K562 (cell line): ENCODE results near the gene EEF1AKMT4. TPM values are rescaled to one million over a fixed set of nuclear protein-coding genes. Genes with fewer than 3 reads are reported as not detected.
A peak's percentile ranks its signal among the peaks of the same experiment; 100 is the strongest.

Source experiments
- ELF1 ChIP-seq: fragments of 200-800 bp; sonication (Bioruptor generic); IDR thresholded peaks from 2 replicates; pipeline ENCODE4 v1.6.1; 2016; ENCODE audit warnings: missing genetic modification characterization, missing compliant biosample characterization
- HNRNPH1 ChIP-seq: fragments of 200-400 bp; formaldehyde crosslinking; optimal IDR thresholded peaks from 2 replicates; pipeline ENCODE3; 2017; ENCODE audit warnings: low read depth, mild to moderate bottlenecking, low read length, moderate library complexity
- IFI16 ChIP-seq: fragments of 250-450 bp; sonication (Bioruptor Pico); IDR thresholded peaks from 2 replicates; pipeline ENCODE4 v2.1.2; 2022; ENCODE audit warnings: mild to moderate bottlenecking, inconsistent platforms
- JUNB ChIP-seq: fragments of 450-650 bp; formaldehyde crosslinking; conservative IDR thresholded peaks from 2 replicates; pipeline ENCODE4 v1.4.0; 2020; ENCODE audit warnings: mild to moderate bottlenecking
- KLF13 ChIP-seq: fragments of 450-650 bp; IDR thresholded peaks from 2 replicates; pipeline ENCODE4 v1.6.1; 2016; ENCODE audit warnings: missing genetic modification characterization, low read depth, mild to moderate bottlenecking, missing compliant biosample characterization, moderate library complexity, borderline replicate concordance
- MCM3 ChIP-seq: fragments of 450-650 bp; IDR thresholded peaks from 2 replicates; pipeline ENCODE4 v1.6.1; 2016
- MED1 ChIP-seq: sonication (generic); formaldehyde crosslinking; IDR thresholded peaks from 2 replicates; pipeline ENCODE4 v1.8.1; 2023; ENCODE audit warnings: missing genetic modification reagents, borderline replicate concordance
- MEF2D ChIP-seq: conservative IDR thresholded peaks from 2 replicates; pipeline ENCODE4 v1.6.1; 2016; ENCODE audit warnings: low read depth, missing genetic modification characterization, missing compliant biosample characterization
- MTF1 ChIP-seq: fragments of 250-450 bp; sonication (Bioruptor Pico); IDR thresholded peaks from 2 replicates; pipeline ENCODE4 v1.9.0; 2021; ENCODE audit warnings: moderate library complexity, mild to moderate bottlenecking, inconsistent platforms, borderline replicate concordance
- MYBL2 ChIP-seq, 2 experiments: fragments of 450-650 bp in 1 of 2; sonication (generic) in 1 of 2; formaldehyde crosslinking in 1 of 2; IDR thresholded peaks; 2 replicates each; pipeline versions ENCODE4 v1.6.1 to v1.8.1; 2017 to 2022; ENCODE audit warnings: borderline replicate concordance in 1 of 2, inconsistent platforms in 1 of 2, low read depth in 1 of 2, mild to moderate bottlenecking in 1 of 2, missing genetic modification reagents in 1 of 2, moderate library complexity in 1 of 2
- NCOR1 ChIP-seq: fragments of 450-650 bp; IDR thresholded peaks from 2 replicates; pipeline ENCODE4 v1.6.1; 2016; ENCODE audit warnings: mild to moderate bottlenecking, moderate library complexity
- PTRF ChIP-seq: fragments of 450-650 bp; IDR thresholded peaks from 2 replicates; pipeline ENCODE4 v1.6.1; 2016; ENCODE audit warnings: mild to moderate bottlenecking, missing genetic modification characterization, missing compliant biosample characterization
- RBM39 ChIP-seq: fragments of 200-400 bp; formaldehyde crosslinking; optimal IDR thresholded peaks from 2 replicates; pipeline ENCODE3; 2018; ENCODE audit warnings: low read depth, low read length
- SRSF9 ChIP-seq: fragments of 200-400 bp; formaldehyde crosslinking; IDR thresholded peaks from 2 replicates; pipeline ENCODE4 v1.6.1; 2017; ENCODE audit warnings: low read depth, low read length, borderline replicate concordance
- STAT5A ChIP-seq: IDR thresholded peaks from 2 replicates; pipeline ENCODE4 v1.6.1; 2012; ENCODE audit warnings: low read length, inconsistent platforms, borderline replicate concordance
- TCF7L2 ChIP-seq: fragments of 150-350 bp; IDR thresholded peaks from 2 replicates; pipeline ENCODE4 v1.6.1; 2016; ENCODE audit warnings: low read depth, mild to moderate bottlenecking, low read length, moderate library complexity
- XRCC5 ChIP-seq: fragments of 200-400 bp; formaldehyde crosslinking; IDR thresholded peaks from 2 replicates; pipeline ENCODE4 v1.6.1; 2017; ENCODE audit warnings: low read depth, mild to moderate bottlenecking, low read length
- YBX1 ChIP-seq: fragments of 450-650 bp; IDR thresholded peaks from 2 replicates; pipeline ENCODE4 v1.7.1; 2016; ENCODE audit warnings: mild to moderate bottlenecking
- ZBTB7A ChIP-seq: IDR thresholded peaks from 2 replicates; pipeline ENCODE4 v1.6.1; 2011; ENCODE audit warnings: low read depth, mild to moderate bottlenecking, low read length, moderate library complexity, borderline replicate concordance; ENCODE audit not compliant: control insufficient read depth
- ZNF146 ChIP-seq: IDR thresholded peaks from one replicate; pipeline ENCODE4 v1.6.1; 2018; ENCODE audit warnings: missing compliant biosample characterization; ENCODE audit not compliant: unreplicated experiment
- ZNF174 ChIP-seq: fragments of 250-450 bp; sonication (Bioruptor Pico); IDR thresholded peaks from 2 replicates; pipeline ENCODE4 v1.4.0; 2020; ENCODE audit warnings: mild to moderate bottlenecking
- ZNF431 ChIP-seq: sonication (generic); formaldehyde crosslinking; IDR thresholded peaks from 2 replicates; pipeline ENCODE4 v1.8.0; 2022; ENCODE audit warnings: mild to moderate bottlenecking, missing genetic modification reagents
- polyA plus RNA-seq, 8 experiments: library from polyadenylated mRNA; depleted of rRNA in 4 of 8; stranded (reverse) in 5 of 8; unstranded in 3 of 8; fragments of >200 nt; fragmentation: Nextera tagmentation in 2 of 8; fragmentation: Illumina TruSeq in 1 of 8; extraction: Ambion mirVana in 2 of 8; extraction: Trizol in 1 of 8; gene quantifications; 2 replicates each; pipeline versions ENCODE4 v1.2.1 to v1.2.3, GENCODE V29; 2011 to 2014; ENCODE audit warnings: inconsistent platforms in 1 of 8, missing spikeins in 1 of 8
- total RNA-seq, 7 experiments: library from RNA; depleted of rRNA in 6 of 7; stranded (reverse); fragments of >200 nt in 6 of 7; fragmentation: Illumina TruSeq in 2 of 7; extraction: Trizol in 2 of 7; gene quantifications; 2 replicates each; pipeline versions ENCODE4 v1.2.1 to v1.2.3, GENCODE V29; 2011 to 2021; ENCODE audit warnings: low replicate concordance in 1 of 7
- TF ChIP-seq, protein P1 (sequence below): fragments of 200-800 bp; sonication (Bioruptor generic); IDR thresholded peaks from 2 replicates; pipeline ENCODE4 v1.6.1; 2017; ENCODE audit warnings: missing genetic modification characterization, missing compliant biosample characterization
- TF ChIP-seq, protein P2 (sequence below): sonication (generic); formaldehyde crosslinking; IDR thresholded peaks from 2 replicates; pipeline ENCODE4 v1.8.1; 2023; ENCODE audit warnings: mild to moderate bottlenecking, missing genetic modification reagents

The EEF1AKMT4 gene
- total and polyA plus RNA-seq, 9 of the 15 experiments (the other 6 are each of a cell fraction or from before 2014, with no cell fraction given) = 10.3 to 49.4 (median 18.9) TPM

DNA sequence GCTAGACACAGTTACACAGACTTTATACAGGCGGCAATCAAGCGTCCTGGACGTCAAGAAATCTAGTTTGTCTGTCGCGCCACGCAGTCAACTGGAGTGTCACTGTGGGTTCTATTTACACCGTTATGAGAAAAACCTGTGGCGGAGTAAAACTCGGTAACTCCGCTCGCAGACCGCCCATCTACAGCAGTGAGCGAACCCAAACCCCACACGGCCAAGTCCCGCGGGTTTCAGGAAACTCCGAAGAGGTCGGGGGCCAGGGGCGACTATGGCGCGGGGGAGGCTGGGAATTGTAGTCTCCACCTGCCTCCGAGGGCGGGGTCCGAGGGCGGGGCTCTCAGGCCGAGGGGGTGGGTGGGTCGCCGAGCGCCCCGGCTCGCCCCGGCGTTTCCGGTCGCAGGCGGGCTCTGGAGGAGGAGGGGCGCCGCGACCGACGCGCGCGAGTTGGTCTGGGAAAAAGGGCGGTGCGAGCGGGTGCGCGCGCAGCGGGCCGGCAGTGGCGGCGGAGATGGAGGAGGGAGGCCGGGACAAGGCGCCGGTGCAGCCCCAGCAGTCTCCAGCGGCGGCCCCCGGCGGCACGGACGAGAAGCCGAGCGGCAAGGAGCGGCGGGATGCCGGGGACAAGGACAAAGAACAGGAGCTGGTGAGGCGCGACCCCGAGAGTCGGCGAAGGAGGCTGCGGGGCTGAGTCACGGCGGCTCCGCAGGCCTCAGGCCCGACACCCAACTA, 49.5 kb downstream of the EEF1AKMT4 start, which contains the start of gene PSMD2 (continued):
- TF ChIP-seq, protein P1, sequence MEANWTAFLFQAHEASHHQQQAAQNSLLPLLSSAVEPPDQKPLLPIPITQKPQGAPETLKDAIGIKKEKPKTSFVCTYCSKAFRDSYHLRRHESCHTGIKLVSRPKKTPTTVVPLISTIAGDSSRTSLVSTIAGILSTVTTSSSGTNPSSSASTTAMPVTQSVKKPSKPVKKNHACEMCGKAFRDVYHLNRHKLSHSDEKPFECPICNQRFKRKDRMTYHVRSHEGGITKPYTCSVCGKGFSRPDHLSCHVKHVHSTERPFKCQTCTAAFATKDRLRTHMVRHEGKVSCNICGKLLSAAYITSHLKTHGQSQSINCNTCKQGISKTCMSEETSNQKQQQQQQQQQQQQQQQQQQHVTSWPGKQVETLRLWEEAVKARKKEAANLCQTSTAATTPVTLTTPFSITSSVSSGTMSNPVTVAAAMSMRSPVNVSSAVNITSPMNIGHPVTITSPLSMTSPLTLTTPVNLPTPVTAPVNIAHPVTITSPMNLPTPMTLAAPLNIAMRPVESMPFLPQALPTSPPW (CRISPR knock-in tag) = peak; percentile 97
- TF ChIP-seq XRCC5 = peak; percentile 34; the same call in 1 of the 2 replicates
- no peak for TF ChIP-seq MCM3
- no peak for TF ChIP-seq MTF1 (CRISPR knock-in tag)
- TF ChIP-seq ZNF146 (CRISPR knock-in tag) = no peak
- TF ChIP-seq MYBL2 (IDR thresholded peaks at IDR 0.05; ENCODE audit: low read depth) = no peak
- TF ChIP-seq MYBL2 (CRISPR knock-in tag; IDR thresholded peaks at IDR 0.05; ENCODE audit: borderline replicate concordance) = no peak
- TF ChIP-seq TCF7L2 = no peak
- TF ChIP-seq HNRNPH1 = no peak
- peak; percentile 68 for TF ChIP-seq ZBTB7A
- TF ChIP-seq ZNF174 (CRISPR knock-in tag) = no peak
- no peak for TF ChIP-seq ZNF431
- no peak for TF ChIP-seq STAT5A
- TF ChIP-seq MED1 (CRISPR knock-in tag) = no peak
- no peak for TF ChIP-seq NCOR1
- TF ChIP-seq JUNB (CRISPR knock-in tag) = no peak
- TF ChIP-seq PTRF (tag) = no peak
- TF ChIP-seq YBX1 = no peak
- TF ChIP-seq, protein P2, sequence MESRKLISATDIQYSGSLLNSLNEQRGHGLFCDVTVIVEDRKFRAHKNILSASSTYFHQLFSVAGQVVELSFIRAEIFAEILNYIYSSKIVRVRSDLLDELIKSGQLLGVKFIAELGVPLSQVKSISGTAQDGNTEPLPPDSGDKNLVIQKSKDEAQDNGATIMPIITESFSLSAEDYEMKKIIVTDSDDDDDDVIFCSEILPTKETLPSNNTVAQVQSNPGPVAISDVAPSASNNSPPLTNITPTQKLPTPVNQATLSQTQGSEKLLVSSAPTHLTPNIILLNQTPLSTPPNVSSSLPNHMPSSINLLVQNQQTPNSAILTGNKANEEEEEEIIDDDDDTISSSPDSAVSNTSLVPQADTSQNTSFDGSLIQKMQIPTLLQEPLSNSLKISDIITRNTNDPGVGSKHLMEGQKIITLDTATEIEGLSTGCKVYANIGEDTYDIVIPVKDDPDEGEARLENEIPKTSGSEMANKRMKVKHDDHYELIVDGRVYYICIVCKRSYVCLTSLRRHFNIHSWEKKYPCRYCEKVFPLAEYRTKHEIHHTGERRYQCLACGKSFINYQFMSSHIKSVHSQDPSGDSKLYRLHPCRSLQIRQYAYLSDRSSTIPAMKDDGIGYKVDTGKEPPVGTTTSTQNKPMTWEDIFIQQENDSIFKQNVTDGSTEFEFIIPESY (CRISPR knock-in tag) = no peak
- no peak for TF ChIP-seq RBM39
- no peak for TF ChIP-seq MEF2D (tag)
- TF ChIP-seq ELF1 (tag) = peak; percentile 70
- no peak for TF ChIP-seq SRSF9
- no peak for TF ChIP-seq KLF13 (tag)
- no peak for TF ChIP-seq IFI16 (CRISPR knock-in tag)
